HG02571 (cell line): ENCODE results near the gene PARP16.
"Not testable (repeated sequence)": the region's sequence is repeated elsewhere in the genome, so short reads cannot be mapped to it uniquely, and the experiment has no call there.

Experiments
- ATAC-seq: cut with Tn5 transposase; IDR thresholded peaks from one replicate; pipeline ENCODE4 v1.9.1; 2021; ENCODE audit warnings: mild to moderate bottlenecking, moderate library complexity; ENCODE audit not compliant: unreplicated experiment

The PARP16 gene

DNA sequence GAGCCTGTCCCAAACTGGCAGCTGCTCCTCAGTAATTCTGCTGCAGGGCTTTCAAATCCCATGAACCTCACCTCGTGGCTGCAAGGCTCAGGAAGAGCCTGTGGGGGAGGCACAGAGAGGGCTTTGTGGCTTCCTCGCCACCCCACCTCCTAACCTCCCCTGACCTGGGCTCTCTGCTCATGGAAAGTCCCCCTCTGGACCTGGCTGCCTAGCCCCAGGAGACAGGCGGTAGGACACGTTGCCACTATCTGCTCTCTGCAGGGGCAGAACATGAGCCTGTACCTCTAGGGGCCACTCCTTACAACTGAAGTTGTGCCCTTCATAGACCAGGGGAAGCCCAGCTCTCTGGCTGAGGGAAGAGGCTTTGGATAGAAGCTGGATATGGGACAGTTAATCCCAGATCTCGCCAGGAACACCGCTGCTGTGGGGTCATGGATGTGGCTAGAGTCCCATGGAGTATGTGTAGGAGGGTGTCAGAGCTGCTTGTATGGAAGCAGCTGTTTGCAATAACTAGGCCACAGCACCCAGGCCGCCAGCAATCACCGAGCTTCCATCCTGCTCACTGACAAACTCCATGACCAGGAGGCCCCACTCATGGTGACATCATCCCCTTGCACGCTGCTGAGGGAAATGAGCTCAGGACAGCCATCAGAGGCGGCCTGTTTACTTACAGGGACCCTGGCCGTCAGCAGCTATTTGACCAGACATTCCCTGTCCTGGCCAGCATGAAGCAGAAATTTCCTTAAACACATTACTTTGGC, 41.4 kb downstream of the PARP16 start:
- no peak for ATAC-seq

GRCh38 chr15:65244638-65245037, 42.0 kb downstream of the PARP16 start:
- no peak for ATAC-seq

- ATAC-seq, result not testable (repeated sequence)
Measured at GRCh38 chr15:65236443-65236842, 50.2 kb downstream of the PARP16 start.

DNA sequence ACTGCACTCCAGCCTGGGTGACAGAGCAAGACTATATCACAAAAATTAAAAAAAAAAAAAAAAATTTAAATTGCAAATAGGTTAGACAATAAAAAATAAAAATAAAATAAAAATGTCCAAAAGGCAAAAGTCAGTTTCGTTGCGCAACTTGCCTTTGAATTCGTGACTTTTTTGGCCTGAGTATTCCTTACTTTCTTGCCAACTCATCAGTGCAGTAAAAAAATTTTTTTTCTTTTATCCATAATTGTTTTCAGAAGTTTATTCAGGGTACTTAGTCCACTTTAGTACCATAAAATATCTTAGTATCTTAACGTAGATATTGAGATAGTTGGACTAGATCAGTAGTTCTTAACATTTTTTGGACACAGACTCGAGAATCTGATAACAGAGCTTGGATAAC, 53.0 kb downstream of the PARP16 start:
- ATAC-seq, result no peak

GRCh38 chr15:65232520-65232919, 54.2 kb downstream of the PARP16 start:
- no peak for ATAC-seq

GRCh38 chr15:65231306-65231705, 55.4 kb downstream of the PARP16 start:
- no peak for ATAC-seq

- not testable (repeated sequence) for ATAC-seq
Measured at GRCh38 chr15:65226901-65227300, 59.8 kb downstream of the PARP16 start.

DNA sequence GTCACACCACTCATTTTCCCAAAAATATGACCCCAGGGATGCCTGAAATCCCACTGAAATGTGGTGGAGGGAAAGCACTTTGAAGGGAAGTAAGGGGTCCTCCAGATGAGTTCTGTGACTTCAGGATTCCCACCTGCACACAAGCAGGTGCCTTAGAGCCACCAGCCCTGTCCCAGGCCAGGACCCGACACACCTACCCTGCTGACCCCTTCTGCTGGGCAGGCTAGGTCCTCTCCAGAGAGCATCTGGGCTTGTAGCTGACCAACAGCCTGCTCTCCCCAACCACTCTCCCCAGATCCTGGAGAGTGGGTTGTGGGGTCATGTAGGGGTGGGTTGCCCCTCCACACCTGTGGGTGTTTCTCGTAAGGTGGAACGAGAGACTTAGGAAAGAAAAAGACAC, 60.5 kb downstream of the PARP16 start:
- ATAC-seq, result no peak

DNA sequence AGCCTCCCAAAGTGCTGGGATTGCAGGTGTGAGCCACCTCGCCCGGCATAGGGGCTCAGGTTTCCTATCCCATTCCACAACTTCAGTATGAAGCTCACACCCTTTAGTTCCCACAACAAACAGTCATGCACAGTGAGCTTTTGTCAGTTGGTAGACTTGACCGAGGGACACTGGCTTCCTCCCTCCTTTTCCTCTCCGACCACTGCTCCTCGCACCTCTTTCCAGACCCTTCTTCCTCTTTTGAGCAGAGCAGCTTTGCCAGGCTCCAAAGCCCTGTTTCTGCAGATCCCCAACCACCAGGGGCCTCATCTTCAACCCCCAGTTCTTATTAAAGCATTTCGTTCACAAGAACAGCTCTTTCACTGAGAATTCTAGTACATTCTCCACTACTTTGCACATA, 62.7 kb downstream of the PARP16 start:
- no peak for ATAC-seq

DNA sequence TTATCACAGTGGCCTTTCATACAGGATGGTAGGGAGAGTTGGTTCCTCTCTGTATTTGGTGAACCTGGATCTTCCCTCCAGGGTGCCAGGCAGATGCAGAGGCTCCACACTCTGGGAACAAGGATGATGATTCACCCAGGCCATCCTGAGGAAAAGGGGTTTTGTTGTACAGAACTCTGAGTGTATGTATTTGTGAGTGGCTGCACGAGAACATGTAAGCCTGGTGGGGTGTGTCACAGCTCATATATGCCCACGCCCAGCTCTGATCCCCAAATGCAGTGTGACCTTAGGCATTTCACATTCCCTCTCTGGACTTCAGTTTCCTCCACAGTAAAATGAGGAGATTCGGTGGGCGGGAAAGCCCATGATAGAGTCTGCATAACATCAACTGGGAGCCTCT, 63.8 kb downstream of the PARP16 start:
- ATAC-seq, result no peak

DNA sequence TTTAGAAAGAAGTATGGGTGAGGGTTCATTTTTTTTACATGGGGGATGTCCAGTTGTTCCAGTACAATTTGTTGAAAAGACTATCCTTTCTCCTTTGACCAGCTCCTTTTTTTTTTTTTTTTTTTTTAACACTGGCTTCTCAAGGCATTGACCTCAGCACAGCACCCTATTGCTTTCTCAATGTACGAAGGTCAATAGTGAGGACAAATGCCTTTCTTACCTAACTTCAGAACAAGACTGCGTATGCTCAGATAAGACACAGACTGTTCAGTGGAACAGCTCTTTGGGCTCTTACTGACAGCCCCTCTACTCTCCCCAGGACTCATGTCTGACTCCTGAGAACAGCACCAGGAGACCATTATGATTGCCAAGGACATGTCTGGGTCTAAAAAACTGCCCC, 65.0 kb downstream of the PARP16 start:
- ATAC-seq, result no peak

- ATAC-seq, result no peak
Measured at GRCh38 chr15:65219137-65219536, 67.5 kb downstream of the PARP16 start.

GRCh38 chr15:65217526-65218482, 68.9 kb downstream of the PARP16 start:
- no peak for ATAC-seq

DNA sequence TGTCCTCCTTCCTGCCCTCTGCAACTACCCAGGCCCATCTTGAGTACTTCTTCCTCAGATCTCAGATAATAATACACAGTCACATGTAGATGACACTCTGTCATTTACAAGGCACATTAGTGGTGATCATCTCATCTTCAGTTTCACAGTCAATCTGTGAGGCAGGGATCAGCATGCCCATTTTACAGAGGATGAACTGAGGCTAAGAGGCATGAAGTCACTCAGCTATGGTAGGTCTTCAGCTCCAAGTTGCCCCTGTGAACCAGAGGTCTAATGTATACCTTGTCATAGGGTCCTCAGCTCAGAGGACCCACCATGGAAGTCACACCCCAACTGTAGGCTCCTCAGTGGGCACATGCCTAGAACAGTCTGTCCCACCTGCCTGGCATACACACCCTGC, 71.2 kb downstream of the PARP16 start:
- no peak for ATAC-seq

- no peak for ATAC-seq
Measured at GRCh38 chr15:65214010-65214409, 72.7 kb downstream of the PARP16 start.

DNA sequence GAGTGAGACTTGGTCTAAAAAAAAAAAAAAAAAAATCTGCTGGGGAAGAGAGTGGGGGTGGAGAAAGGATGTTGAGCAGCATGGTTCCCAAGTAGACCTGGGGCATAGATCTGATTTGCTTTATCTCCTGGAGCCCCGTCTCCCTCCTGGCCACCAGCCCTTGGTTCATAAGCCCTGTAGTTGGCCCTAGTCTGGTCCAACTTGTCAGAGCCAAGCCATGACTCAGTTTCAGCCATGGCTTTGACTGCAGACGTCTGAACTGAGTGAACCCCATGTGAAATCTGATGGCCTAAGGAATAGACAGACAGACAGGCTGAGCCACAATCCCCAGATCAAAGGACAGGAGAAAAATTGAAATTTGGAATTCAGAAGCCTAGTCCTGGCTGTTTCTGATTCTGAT, 73.4 kb downstream of the PARP16 start:
- ATAC-seq, result no peak

DNA sequence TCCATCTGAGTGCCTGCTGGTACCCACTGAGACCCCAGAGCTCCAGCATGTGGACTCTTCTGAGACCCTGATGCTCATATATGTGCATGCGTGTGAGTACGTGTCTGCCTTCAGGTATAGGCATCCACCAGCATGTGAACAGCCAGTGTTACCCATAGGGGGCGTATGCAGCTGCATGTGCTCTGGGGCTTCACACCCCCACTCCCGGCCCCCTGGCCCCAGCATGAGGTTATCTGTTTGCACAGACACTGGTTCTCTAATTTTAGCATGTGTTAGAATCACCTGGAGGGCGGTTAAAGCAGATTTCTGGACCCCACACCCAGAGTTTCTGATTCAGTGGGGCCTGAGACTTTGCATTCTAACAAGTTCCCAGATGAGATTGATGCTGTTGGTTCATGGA, 74.6 kb downstream of the PARP16 start:
- no peak for ATAC-seq

DNA sequence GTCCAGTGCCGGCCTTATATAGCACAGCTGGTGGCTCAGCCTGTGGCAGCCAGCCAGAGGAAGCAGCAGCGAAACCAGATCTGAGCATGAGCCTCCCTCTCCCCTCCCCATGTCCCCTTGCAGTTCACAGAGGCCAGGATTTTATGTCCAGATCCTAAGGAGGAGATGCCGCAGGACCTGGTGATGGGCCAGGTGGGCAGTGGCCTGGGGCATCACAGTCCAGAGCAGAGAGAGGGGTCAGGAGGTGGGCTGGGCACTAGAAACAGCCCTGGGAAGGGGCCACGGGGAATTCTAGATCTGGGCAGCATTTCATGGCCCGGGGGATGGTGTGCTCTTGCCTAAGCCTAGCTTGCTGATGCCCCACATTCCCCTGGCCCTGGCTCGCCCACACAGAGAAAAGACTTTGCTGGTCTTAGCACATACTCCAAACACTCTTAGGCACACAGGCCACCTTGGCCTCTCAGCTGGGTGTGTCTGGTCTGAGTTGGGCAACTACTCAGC, 75.2 kb downstream of the PARP16 start:
- ATAC-seq, result no peak

DNA sequence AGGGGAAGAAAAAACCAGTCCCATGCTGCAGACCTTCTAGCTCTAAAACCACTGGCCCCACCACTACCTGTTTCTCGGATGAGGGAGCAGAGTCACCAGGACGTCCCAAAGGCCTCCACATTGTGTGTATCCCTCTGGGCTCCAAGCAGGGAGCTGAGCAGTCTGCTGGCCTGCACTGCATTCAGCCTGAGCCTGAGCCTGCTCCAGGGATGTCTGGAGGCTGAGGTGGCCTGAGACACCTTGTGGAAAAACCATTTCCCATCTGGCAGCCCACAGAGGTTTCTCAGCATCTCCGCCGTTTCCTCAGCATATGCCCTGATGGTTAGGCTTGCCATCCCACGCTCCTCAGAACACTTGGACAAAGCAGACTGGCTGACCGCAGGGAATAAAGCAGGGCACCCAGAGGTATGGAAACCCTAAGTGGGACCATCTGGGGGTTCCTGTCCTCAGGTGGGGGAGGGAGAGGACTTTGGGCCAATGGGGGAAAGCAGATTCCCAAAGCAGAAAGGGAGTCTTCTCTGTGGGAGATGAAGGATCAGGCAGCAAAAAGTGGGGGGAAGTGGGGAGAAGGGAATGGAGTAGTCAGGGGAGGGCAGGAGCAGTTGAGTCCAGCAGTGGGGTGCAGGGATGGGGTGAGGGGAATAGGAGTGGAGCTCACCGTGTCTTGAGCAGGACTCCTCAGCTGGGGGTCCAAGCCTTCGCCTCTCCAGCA, 75.8 kb downstream of the PARP16 start, which contains the start of gene CILP:
CILP (minus strand) TSS at position 704 of the 712 bp plus-strand sequence. CDS start 1,718 bp downstream, outside the sequence.
- no peak for ATAC-seq

DNA sequence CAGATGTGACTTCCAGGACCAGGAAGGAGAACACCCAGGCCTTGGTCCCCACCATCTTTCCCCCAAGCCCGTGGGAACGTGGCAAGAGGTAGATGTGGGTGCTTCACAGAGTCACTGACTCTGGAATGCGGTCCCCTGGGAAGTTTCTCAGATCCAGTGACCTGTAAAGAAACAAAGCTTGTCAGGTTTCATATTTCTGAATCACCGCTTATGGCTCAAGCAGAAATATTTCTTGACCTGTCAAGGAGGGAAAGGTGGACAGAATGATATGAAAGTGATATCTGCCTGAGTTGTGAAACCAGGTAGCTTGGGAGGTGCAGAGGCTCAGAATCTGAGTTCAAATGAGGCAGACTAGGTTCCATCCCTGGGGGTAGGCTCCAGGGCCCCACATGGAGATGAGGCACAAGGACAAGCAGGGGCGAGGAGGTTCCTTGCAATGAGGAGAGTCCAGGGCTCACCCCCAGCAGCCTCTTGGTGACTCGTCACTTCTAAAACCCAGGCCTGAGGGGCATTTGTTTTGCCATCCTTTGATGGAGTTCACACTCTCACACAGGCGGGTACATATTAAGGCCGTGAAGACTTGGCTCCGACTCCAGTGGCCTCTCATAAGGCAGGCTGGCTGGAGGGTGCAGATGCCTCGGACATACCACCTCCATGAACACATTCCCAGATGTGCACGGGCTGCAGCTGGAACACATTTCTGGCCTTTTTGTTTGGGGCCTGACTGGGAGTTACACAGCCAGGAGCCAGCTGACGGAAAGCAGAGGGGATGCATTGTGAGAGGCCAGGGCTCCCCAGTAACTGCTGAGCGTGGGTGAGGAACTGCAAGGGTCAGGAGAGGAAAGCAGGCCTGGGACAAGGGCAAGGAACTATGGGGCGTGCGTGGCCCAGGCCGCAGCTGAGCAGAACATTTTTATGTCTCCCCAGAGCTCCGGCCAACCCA, 76.7 kb downstream of the PARP16 start:
- ATAC-seq, result no peak
